Dermis blood vessel endothelial cell (primary cell): ENCODE data around the gene MYOD1. TPM values are rescaled to one million over a fixed set of nuclear protein-coding genes. Genes with fewer than 3 reads are reported as not detected.

Source experiments
- DNase-seq: peaks from one replicate; pipeline ENCODE4 v3.0.0; 2010
- total RNA-seq: library from RNA; depleted of rRNA; stranded (reverse); fragments of >200 nt; gene quantifications from 2 replicates; pipeline ENCODE4 v1.2.3, GENCODE V29; 2014

MYOD1 gene
- total RNA-seq, 1 donor from 2014 or later = not detected

DNA sequence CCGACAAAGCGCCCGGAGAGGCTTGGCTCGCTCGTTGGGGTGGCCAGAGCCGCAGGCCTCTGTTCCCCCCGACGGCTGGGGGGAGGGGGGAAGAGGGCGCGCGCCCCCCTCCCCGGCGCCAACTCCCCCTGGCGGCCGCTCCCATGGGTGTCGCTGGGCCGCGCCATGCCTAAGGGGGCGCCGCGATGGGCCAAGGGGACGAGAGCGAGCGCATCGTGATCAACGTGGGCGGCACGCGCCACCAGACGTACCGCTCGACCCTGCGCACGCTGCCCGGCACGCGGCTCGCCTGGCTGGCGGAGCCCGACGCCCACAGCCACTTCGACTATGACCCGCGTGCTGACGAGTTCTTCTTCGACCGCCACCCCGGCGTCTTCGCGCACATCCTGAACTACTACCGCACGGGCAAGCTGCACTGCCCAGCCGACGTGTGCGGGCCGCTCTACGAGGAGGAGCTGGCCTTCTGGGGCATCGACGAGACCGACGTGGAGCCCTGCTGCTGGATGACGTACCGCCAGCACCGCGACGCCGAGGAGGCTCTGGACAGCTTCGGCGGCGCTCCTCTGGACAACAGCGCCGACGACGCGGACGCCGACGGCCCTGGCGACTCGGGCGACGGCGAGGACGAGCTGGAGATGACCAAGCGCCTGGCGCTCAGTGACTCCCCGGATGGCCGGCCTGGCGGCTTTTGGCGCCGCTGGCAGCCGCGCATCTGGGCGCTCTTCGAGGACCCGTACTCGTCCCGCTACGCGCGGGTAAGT lies 16.6 kb downstream of the MYOD1 start:
- no peak for DNase-seq

DNA sequence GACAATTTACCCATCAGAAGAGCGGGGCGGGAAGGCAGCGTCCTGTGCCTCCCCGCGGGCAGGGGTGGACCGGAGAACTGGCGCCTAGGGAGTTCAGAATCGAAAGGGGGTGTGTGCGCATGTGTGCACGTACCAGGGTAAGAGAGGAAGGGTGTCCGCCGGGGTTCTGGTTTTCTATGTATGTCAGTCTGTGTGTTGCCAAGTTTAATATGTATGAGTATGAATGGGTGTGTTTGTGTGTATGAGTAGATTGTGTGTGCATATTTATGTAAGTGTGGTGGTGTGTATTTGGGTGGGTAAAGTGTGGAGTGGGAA lies 17.2 kb downstream of the MYOD1 start:
- no peak for DNase-seq

DNA sequence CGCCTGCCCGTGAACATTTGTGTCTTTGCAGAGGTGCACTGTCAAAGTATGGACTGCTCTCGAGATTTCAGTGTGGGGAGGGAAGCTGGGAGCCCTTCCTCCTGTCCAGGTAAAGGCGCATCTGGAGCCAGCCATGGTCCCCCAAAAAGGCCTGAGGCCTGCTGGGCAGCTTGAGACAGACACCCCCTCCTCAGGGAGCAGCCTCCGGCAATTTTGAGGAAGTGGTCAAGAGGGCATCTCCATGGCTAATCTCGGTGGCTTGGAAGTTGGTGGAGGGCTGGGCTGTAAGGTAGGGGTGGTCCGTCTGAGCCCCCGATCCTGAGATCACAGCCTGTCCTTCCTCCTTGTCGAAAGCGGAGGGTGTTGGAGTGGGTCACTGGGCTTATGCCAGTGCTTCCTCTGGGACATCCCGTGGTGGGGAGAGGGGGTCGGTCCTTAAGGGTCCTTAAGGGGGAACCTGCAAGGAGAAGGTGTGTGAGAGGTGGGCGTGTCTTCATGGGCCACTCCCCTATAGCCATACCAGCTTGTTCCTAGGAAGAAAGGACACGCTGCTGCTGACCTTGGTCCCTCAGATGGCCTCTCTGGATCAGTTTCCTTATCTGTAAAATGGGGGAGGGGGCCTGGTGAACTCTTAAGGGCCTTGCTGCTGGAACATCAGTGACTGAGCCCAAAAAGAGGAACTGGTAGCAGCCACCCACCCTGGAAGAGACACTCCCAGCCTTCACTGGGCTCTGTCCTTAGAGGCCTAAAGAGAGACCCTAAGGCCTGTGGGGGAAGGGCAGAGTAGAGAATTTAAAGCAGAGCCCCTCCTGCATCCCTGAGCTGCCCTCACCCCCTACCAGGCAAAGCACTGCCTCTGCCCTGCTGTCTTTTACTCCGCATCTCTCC lies 17.8 kb downstream of the MYOD1 start:
- no peak for DNase-seq

DNA sequence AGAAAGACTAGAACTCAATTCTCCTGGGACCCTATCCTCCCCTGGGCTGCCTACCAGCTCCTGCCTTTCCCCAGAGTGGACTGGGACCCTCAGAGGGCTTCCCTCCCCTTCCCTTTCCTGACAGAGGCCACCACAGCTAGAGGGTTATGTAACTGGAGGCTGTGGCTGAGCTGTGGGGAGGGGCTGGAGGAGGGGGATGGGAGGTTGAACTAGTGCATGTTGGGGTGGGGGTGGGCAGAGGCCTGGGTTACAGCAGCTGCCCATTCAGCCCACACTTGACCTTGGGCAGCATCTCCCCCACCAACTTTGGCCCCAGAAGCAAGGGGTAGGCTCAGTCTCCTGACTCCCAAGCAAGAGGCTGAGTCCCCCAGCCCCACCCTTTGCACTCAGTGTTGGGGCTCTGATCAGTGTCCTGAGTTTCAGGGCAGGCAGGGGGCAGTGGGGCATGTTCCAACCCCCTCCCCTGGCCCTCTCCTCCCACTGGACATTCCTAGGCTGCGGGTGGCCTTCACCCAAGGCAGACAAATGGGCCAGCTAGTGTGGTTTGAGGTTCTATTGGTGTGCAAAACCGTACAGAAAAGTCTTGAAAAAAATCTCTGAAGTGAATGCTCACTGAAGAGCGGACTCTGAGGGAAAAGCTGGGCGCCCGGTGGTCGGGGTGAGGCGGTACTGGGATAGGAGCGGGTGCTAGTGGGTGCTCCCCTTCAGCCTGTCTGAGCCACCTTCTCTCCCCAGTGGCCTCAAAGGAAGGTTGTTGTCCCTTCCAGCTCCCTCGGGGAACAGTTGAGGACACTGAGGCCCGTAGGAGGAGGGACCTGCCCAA lies 19.0 kb downstream of the MYOD1 start:
- no peak for DNase-seq

DNA sequence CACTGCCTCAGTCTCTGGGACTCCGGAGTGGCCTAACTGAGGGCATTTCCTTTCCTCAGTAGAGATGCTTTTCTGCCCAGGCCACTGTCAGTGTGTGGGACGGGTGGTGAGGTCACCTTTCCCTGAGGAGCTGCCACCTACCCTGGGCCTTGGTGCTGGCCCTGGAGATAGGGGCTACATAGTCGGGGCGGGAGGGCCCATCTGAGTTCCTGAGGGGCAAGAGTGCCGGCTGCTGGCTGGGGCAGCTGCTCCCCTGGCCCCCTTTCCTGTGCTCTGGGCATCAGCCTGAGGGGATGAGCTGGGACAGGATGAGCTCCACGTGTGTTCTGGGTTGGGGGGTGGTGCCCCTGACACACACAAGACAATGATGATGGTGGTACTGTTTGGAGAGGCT lies 20.6 kb downstream of the MYOD1 start:
- no peak for DNase-seq

DNA sequence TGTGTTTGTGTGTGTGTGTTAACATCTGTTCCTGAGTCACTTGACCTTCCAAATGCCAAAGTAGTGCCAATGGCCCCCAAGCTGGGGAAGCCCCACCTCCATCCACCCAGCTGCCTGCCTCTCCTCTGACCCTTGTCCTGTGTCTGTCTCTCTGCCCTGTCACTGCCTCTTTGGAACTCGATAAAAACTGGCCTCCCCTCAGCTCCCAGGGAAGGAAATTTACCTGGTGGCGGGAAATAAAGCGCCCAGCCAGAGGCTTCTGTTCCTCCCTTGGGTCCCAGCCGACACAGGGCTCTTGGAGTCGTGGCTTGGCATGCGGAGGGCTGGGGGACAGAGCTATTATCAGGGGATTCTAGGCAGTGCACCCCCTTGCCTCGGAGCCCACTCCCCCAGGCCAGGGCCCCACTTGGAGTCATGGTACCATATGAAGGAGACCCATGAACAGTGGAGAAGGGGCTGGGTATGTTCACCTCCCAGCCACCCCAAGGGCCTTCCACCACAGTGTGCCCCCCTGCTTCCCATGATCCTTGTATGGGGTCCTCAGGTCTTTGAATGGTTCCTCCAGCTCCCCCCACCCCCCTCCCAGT lies 21.4 kb downstream of the MYOD1 start:
- no peak for DNase-seq

DNA sequence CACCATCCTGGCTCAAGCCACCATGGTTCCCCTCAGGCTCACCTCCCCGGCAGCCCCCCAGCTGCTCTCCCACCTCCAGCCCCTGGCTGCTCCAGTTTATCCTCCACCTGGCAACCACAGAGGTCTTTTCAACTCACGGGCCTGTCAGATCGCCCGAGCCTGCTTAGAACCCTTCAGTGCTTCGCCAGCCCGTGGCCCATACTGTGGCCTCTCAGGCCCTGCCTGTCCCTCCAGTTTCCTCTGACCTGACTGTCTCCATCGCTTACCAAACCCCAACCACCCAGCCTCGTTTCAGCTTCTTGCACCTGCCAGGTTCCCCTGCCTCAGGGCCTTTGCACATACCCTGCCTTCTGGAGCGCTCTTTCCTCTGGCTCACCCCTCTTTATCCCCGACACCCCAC lies 22.1 kb downstream of the MYOD1 start:
- no peak for DNase-seq

DNA sequence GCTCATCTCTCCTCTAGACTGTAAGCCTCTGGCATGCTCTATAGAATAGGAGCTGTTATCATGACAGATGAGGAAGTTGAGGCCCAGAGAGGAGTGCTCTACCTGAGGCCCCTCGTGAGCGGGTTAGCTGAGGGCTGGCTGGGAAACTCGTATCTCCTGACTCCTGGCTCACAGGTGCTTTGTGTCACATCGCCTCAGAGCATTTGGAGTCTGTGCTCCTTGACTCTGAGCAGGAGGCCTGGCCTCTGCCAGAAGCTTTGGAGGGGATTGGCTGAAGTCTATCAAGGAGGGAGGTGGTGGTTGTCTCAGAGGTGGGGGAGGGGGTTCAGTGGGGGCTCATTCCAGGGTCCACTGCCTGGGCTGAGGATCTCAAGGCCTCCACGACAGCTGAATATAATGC lies 22.6 kb downstream of the MYOD1 start:
- no peak for DNase-seq

DNA sequence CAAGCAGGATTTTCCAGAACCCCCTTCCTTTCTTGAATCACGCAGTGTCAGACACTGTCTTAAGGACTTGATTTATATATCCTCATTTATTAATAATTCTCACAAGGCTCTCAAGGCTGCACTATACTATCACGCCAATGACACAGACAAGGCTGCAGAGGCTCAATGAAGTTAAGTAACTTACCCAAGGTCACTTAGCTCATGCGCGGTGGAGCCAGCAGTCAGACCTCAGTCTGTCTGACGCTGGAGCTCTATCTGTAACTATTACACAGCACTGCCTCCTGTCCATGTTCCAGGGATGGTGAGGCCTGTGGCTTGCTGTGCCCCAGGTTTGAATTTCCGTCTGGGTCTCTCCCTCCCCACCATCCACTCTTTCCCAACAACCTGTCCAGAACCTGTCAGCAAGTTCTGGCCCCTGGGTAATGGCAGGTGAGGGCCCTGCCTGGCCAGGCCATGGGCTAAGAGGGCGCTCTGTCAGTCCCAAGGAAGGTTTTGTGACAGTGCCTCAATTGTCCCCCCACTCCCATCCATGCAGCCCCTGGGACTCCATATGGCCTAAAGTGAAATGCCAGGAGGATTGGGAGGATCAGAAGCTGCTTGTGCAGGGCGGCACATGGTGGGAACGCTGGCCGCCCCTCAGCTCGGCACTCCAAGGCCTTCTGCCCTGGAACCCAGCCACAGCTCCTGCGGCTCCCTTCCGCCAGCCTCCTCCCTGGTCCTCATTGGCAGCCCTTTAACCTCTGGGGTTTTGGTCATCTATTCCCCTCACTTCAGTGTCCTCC lies 23.8 kb downstream of the MYOD1 start:
- DNase-seq = no peak

DNA sequence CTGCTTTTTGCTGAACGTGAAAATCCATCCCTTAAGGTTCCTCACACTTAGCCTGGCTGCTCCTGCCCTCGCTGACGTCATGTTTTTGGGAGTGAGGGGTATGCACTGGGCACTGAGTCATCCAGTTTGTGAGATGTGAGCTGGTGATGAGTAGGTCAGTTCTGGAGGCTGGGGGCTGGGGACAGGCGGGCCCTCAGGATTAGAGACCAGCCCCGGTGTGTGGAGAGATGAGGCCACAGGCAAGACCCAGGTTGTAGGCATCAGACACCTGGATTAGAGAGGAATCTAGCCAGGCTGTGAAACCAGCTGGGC lies 24.4 kb downstream of the MYOD1 start:
- no peak for DNase-seq

DNA sequence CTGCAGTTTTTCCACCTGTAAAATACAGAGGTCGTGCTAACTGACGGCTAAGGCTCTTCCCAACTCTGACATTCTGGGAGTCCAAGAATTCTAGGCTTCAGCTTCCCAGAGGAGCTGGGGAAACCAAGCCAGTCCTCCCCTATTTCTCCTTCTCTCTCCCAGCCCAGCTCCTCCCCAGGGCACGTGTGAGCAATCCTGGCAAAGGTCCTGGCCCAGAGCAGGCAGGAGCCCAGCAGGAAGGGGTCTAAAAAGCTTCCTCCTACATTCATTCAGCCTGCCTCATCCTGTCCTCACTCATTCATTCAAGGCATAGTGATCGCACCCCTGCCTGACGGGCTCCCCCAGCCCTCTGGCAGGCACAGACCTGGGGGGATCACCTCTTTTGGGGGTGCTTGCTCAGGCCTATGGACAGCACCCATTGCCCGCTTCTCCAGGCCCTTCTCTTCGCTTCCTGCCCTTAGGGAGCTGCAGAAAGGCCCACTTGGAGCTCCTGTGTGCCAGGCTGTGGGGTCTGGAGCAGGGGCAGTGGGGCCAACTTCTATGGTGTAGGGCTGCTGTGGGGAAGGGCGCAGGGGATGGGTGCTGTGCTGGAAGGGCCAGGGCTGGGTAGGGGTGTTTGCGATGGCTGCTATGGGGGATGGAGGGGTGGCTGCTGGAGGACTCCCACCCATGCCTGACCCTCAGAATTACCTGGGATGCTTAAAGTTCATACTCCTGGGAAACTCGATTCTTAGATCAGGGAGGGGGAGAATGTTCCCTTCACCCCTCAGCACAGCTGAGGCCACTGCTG lies 25.0 kb downstream of the MYOD1 start:
- DNase-seq = no peak

DNA sequence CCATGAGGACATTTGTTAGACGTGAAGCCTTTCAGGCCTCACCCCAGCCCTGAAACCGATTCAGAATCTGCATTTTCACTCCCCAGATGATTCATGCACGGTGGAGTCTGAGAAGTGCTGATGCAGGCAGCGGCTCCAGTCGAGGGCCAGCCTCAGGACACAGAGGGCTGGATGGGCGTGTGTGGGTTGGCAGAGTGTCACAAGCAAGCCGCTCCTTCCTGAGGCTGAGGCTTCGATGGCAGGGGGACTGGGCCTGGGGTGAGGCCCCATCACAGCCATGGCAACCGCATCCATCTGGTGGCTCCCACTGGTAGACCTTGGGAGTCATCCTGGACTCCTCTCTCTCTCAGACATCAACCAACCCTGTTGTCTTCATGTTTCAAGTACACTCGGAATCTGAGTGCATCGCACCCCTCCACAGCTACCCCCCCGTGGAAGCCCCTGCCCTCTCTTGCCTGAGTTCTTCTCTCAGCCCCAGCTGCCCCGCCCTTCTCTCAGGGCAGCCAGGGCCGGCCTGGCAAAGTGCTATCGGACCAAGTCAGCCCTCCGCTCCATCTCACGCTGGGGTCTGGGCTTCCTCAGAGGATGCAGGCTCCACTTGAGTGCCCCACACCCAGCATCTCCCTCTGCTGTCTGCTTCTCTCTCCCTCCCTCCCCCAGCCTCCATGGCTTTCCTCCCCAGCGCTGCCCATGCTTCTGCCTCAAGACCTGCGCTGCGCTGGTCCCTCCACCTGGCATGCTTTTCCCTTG lies 25.8 kb downstream of the MYOD1 start:
- DNase-seq = no peak

DNA sequence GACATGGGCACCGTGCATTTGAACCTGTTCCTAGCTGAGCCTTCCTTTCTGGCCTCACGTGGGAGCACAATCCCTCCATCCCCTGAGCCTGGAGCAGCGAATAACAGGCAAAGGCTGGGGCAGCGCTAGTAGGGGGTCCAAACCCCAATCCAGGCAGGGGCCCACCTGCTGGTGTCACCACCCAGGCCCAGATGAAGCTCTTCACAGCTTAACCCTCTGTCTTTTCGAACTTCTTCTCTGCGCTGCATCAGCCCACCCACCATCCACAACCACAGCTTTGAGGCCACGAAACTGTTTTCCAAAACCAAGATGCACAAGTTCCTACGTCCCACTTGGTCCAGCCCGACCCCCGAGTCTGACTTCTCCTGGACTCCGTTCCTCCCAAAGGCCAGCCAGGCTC lies 26.7 kb downstream of the MYOD1 start:
- no peak for DNase-seq

DNA sequence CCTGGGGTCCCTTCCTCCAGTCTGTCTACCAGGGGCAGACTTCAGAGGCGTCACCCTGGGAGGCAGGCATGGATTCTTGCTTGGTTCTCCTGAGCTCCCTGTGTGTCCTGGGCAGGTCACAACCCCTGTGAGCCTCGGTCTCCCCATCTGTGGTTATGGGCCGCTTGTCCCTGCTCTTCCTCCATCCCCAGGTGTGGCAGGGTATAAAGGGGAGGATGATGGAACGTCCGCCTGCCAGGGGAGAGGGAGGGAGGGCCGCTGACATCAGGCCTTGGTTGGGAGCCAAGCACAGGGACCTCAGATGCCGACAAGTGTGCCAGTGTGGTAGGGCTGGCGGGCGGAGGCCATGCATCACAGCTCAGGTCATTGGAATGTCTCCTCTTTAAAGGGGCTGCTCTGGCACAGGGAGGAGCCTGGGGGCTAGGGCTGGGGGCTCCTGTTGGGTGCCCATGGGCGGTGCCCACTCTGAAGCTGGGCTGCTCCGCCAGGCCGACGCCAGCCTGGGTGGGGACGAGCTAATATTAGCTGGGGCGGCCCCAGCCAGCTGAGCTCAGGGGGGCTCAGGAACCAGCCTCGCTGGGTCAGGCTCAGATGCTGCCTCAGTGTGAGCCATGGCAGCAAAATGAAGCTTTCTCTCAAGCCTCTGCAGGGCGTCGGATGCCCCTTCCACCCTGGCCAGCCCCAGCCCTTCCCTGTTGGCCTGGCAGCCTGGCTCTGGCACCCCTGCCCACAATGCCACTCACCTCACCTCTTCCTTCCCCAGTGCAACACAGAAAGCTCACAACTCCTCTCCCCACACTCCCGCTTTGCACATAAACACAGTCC lies 28.0 kb downstream of the MYOD1 start:
- DNase-seq = no peak

DNA sequence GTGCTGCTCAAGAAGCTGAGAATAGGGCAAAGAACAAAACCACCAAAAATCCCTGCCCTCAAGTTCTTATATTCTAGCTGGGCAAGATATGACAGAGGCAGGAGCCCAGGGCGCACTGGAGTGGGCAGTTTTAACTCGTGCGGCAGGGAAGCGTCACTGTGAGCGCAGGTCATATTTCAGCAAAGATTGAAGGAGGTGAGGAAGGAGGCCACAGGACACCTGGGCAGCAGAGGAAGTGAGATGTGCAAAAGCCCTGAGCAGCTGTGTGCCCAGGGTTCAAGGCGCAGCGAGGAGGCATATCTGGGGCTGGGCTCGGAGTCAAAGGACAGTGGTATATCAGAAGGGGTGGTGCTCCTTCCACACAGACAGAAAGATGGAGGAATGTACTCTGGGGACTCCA lies 28.7 kb downstream of the MYOD1 start:
- no peak for DNase-seq

DNA sequence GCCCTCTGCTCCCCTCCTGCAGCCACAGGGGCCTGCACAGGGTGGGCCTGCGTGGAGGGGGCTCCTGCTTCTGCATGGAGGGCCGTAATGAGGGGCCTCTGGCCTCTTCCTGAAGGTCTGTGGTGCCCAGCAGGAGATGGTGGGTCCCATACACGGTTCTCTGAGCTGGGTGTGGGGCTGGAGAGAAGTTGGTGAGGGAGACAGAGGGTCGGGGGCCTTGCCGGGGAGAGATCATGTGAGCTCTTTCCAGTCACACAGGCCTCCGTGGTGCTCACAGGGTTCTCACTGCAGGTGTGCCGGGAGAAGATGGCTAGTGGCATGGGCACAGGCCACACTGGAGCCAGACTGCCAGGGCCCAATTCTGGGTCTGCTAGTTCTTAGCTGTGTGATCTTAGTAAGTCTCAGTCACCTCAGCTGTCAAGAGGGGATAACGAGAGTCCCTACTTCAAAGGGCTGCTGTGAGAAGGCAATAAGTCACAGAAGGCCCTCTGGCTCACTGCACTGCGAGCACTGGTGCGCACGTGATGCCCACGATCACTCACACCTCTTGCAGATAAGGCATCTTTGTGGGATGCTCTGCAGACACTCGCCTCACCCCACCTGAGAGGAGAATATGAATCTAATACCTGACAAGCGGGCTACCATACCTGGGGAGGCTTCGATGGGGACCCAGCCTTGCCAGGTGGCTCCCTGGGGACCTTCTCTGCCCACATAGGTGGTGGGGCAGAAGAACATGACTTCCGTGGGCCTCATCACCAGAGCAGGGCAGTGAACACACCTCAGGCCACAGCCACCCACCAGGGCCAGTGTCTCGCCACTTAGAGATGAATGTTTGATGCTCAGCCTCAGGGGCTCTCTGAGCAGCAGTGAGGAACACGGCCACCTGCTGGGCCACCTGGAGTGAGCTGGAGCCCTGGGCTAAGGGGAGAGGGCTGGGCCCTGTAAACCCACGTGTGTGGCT lies 29.7 kb downstream of the MYOD1 start:
- DNase-seq = no peak

DNA sequence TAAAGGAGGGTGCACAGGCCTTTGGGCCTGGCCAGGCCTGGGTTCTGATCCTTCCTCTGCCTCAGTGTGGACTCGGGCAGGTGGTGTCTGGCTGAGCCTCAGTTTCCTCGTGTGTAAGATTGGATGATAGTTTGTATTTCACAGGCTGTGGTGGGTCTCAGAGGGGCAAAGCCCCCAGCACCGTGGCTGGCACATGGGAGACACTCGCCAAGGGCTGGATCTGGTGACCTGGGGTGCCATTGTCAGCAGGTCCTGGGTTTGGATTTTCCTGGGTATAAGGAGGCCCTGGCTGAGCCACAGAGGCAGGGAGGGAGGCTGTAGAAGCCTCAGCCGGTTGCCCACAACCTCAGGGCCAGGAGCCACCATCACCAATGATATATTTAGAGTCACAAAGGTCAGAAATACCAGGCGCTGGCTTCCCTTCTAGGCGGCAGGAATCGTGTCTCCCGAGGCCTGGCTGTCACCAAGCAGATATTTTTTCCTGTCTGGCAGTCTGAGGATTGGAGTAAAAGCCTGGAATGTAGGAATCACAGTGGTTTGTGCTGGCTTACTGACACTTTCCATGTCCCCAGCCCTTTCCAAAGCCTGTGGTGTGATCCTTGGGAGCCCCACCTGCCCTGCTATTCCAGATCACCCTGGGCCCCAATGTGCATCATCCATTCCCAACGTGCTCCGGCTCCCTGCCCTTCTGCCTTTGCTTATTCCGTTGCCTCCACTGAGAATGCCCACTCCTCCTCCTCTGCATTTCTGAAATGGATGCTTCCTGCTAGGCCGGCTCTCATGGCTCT lies 30.8 kb downstream of the MYOD1 start:
- DNase-seq = no peak

DNA sequence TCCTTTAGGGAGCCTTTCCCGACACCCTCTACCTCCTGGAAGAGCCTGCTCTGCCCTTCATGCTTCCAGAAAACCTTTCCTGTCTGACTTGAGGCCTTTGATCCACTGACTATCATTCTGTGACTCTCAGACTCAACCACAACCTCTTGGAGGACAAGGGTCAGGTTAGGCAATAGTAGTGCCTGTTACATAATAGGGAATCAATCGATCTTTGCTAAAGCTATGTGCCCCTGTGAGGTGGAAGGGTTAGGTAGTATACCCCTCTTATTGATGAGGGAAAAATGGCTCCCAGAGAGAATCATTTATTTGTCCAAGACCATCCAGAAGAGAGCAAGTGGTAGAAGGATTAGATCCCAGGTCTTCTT lies 31.4 kb downstream of the MYOD1 start:
- DNase-seq = no peak
